ENCODE measurements around the gene SCD5.

GRCh38 chr4:82620126-82620735 lies 178.4 kb downstream of the SCD5 start:
- TF ChIP-seq POLR2A (IDR thresholded peaks at IDR 0.05) (no peak), CTCF (IDR thresholded peaks at IDR 0.05) (no peak)

Data from right lobe of liver (tissue), 4 donors.